ENCODE results near the gene SUN3. TPM values are rescaled to one million over a fixed set of nuclear protein-coding genes. Genes with fewer than 3 reads are reported as not detected.

SUN3 gene
- polyA plus RNA-seq, 1 of the 3 experiments (the other 2 are of a cell fraction), result 0.12 TPM

DNA sequence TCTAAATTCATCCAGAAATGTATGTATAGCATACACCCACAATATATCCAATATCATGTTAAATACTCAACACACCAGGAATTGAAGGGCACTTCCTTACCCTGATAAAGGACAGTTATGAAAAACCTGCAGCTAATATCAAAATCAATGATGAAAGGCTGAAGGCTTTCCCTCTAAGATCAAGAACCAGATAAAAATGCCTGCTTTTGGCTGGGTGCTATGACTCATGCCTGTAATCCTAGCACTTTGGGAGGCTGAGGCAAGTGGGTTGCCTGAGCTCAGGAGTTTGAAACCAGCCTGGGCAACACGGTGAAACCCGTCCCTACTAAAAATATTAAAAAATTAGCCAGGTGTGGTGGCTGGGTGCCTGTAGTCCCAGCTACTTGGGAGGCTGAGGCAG lies 38.6 kb upstream of the SUN3 start (continued):
- TF ChIP-seq, protein P1, sequence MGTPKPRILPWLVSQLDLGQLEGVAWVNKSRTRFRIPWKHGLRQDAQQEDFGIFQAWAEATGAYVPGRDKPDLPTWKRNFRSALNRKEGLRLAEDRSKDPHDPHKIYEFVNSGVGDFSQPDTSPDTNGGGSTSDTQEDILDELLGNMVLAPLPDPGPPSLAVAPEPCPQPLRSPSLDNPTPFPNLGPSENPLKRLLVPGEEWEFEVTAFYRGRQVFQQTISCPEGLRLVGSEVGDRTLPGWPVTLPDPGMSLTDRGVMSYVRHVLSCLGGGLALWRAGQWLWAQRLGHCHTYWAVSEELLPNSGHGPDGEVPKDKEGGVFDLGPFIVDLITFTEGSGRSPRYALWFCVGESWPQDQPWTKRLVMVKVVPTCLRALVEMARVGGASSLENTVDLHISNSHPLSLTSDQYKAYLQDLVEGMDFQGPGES (IDR thresholded peaks at IDR 0.05; ENCODE audit: low read depth, low read length), result no peak
- TF ChIP-seq GABPA (IDR thresholded peaks at IDR 0.05; ENCODE audit: low read depth) (no peak), EZH2phosphoT487 (IDR thresholded peaks at IDR 0.05; ENCODE audit: borderline replicate concordance, low read depth) (no peak), TCF12 (IDR thresholded peaks at IDR 0.05) (peak; percentile 42; the same call in 1 of the 2 replicates), TEAD4 (IDR thresholded peaks at IDR 0.05; ENCODE audit: borderline replicate concordance, insufficient read depth) (no peak)

DNA sequence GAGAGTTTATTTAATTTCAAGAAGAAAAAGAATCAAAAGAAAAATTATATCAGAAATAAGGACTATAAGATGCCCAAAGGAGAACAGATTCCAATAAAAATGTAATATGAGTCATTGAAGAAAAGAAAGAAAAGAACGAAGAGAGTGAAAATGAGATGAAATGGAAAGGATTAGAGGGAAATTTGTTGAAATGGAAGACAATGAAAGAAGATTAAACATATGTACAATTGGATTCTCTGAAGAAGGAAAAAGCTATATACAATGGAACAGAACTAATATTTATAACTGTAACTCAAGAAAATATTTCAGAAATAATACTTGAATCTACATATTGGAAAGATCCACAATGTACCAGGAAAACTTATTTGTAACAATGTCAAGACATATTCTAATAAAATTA lies 35.1 kb upstream of the SUN3 start:
- no peak overlapping the region for H3K9ac ChIP-seq
- DNase-seq, result no peak
- no peaks in the 10 kb centered on the region for H4K20me1 ChIP-seq (ENCODE audit: insufficient read depth)
- H3K4me1 ChIP-seq (ENCODE audit: control insufficient read depth in 1 of 2, insufficient read depth in 2 of 2, low read depth in 1 of 2, low read length in 1 of 2), result no peaks in the 10 kb centered on the region
- no peak overlapping the region for H3K4me2 ChIP-seq
- no peaks in the 10 kb centered on the region for H3F3A ChIP-seq (replicated peaks; ENCODE audit: insufficient read depth)
- WGBS (ENCODE audit: low lambda C conversion rate), result 11% methylated on average over 1 of the region's 1 CpG
- ChIA-PET CTCF (no interaction called here), POLR2A (interaction anchor here (0.7 kb wide), 1 partner anchor 60 kb away, joined by 3 read pairs; no protein-coding TSS in a partner anchor)
- no peaks in the 10 kb centered on the region for H3K9me2 ChIP-seq
- H3K9me3 ChIP-seq, result peaks cover 11% of the 10 kb centered on the region; the same call in 1 of the 2 replicates
- H3K36me3 ChIP-seq (replicated peaks in 1 of 2; ENCODE audit: control insufficient read depth in 1 of 2, insufficient read depth in 2 of 2, low read length in 1 of 2), result no peaks in the 10 kb centered on the region
- no peaks in the 10 kb centered on the region for H3K79me2 ChIP-seq (ENCODE audit: insufficient read depth)
- no peaks in the 10 kb centered on the region for H3K27me3 ChIP-seq (ENCODE audit: insufficient read depth)
- H3K27ac ChIP-seq (ENCODE audit: low read depth in 2 of 2, low read length in 1 of 2), result no peak overlapping the region
- H2AFZ ChIP-seq (ENCODE audit: low read depth), result 0 out of 2 replicates have a peak overlapping the region, but pooled peaks have one; percentile 5
- no peak for TF ChIP-seq SMC3 (IDR thresholded peaks at IDR 0.05; ENCODE audit: low read depth, low read length)
- TF ChIP-seq, protein P2, sequence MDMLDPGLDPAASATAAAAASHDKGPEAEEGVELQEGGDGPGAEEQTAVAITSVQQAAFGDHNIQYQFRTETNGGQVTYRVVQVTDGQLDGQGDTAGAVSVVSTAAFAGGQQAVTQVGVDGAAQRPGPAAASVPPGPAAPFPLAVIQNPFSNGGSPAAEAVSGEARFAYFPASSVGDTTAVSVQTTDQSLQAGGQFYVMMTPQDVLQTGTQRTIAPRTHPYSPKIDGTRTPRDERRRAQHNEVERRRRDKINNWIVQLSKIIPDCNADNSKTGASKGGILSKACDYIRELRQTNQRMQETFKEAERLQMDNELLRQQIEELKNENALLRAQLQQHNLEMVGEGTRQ (IDR thresholded peaks at IDR 0.05; ENCODE audit: borderline replicate concordance, low read depth, low read length), result no peak
- no peak for TF ChIP-seq NRF1 (IDR thresholded peaks at IDR 0.05; ENCODE audit: low read depth, low read length)
- H3K4me3 ChIP-seq (ENCODE audit: low read depth in 2 of 2, low read length in 1 of 2), result no peak overlapping the region

DNA sequence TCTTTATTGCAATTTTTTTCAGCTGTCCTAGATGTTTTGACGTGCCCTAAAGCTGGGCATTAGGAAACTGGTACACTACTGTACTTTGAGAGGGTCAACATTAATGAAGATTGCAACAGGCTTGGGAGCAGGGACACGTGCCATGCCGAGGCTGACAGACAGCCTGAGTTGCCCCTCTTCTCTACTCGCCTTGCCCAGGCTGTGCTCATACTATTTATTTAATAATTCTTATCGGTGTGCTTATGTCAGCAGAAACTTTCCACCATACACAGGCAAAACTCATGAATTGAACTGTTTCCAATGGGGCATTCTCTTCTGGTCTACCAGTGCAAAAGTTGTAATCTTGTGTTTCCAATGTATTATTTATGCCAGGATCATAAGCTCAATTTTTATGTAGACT lies 30.8 kb upstream of the SUN3 start:
- Histone ChIP-seq H3K4me3 (ENCODE audit: low read depth in 2 of 2, low read length in 1 of 2) (no peak overlapping the region), H3K9me3 (peaks cover 24% of the 10 kb centered on the region), H2AFZ (ENCODE audit: low read depth) (no peak overlapping the region), H4K20me1 (ENCODE audit: insufficient read depth) (no peaks in the 10 kb centered on the region), H3K27ac (ENCODE audit: low read depth in 2 of 2, low read length in 1 of 2) (no peak overlapping the region), H3K27me3 (ENCODE audit: insufficient read depth) (no peaks in the 10 kb centered on the region), H3K4me1 (ENCODE audit: control insufficient read depth in 1 of 2, insufficient read depth in 2 of 2, low read depth in 1 of 2, low read length in 1 of 2) (no peaks in the 10 kb centered on the region), H3K36me3 (replicated peaks in 1 of 2; ENCODE audit: control insufficient read depth in 1 of 2, insufficient read depth in 2 of 2, low read length in 1 of 2) (peaks cover 0 to 5% of the 10 kb centered on the region in 2 experiments), H3K79me2 (ENCODE audit: insufficient read depth) (no peaks in the 10 kb centered on the region), H3K9me2 (no peaks in the 10 kb centered on the region), H3F3A (replicated peaks; ENCODE audit: insufficient read depth) (no peaks in the 10 kb centered on the region), H3K9ac (no peak overlapping the region), H3K4me2 (no peak overlapping the region)
- WGBS (ENCODE audit: low lambda C conversion rate), result 65% methylated on average over 5 of the region's 5 CpGs
- ChIA-PET CTCF (interaction anchor here (1.2 kb wide), 1 partner anchor 51 kb away, joined by 3 read pairs; no protein-coding TSS in a partner anchor), POLR2A (no interaction called here)
- no peak for DNase-seq
- no peak for TF ChIP-seq TAF1 (IDR thresholded peaks at IDR 0.05; ENCODE audit: borderline replicate concordance, low read depth, low read length)
- TF ChIP-seq, protein P3, sequence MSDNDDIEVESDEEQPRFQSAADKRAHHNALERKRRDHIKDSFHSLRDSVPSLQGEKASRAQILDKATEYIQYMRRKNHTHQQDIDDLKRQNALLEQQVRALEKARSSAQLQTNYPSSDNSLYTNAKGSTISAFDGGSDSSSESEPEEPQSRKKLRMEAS (IDR thresholded peaks at IDR 0.05; ENCODE audit: low read depth), result no peak
- no peak for TF ChIP-seq EP300 (IDR thresholded peaks at IDR 0.05; ENCODE audit: borderline replicate concordance in 1 of 2, low read depth in 1 of 2, low read length in 1 of 2)
- no peak for TF ChIP-seq JUND (IDR thresholded peaks at IDR 0.05)
- TF ChIP-seq, protein P4, sequence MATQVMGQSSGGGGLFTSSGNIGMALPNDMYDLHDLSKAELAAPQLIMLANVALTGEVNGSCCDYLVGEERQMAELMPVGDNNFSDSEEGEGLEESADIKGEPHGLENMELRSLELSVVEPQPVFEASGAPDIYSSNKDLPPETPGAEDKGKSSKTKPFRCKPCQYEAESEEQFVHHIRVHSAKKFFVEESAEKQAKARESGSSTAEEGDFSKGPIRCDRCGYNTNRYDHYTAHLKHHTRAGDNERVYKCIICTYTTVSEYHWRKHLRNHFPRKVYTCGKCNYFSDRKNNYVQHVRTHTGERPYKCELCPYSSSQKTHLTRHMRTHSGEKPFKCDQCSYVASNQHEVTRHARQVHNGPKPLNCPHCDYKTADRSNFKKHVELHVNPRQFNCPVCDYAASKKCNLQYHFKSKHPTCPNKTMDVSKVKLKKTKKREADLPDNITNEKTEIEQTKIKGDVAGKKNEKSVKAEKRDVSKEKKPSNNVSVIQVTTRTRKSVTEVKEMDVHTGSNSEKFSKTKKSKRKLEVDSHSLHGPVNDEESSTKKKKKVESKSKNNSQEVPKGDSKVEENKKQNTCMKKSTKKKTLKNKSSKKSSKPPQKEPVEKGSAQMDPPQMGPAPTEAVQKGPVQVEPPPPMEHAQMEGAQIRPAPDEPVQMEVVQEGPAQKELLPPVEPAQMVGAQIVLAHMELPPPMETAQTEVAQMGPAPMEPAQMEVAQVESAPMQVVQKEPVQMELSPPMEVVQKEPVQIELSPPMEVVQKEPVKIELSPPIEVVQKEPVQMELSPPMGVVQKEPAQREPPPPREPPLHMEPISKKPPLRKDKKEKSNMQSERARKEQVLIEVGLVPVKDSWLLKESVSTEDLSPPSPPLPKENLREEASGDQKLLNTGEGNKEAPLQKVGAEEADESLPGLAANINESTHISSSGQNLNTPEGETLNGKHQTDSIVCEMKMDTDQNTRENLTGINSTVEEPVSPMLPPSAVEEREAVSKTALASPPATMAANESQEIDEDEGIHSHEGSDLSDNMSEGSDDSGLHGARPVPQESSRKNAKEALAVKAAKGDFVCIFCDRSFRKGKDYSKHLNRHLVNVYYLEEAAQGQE (IDR thresholded peaks at IDR 0.05; ENCODE audit: low read depth, low read length), result no peak
- no peak for TF ChIP-seq SIN3A (IDR thresholded peaks at IDR 0.05; ENCODE audit: borderline replicate concordance, low read depth, low read length)
- TF ChIP-seq FOSL2 (IDR thresholded peaks at IDR 0.05; ENCODE audit: borderline replicate concordance, low read depth), result no peak
- no peak for TF ChIP-seq TCF12 (IDR thresholded peaks at IDR 0.05)
- TF ChIP-seq RFX5 (IDR thresholded peaks at IDR 0.05; ENCODE audit: low read length), result no peak
- TF ChIP-seq, protein P1 (IDR thresholded peaks at IDR 0.05; ENCODE audit: low read depth, low read length), result no peak
- no peak for TF ChIP-seq RAD21 (IDR thresholded peaks at IDR 0.05; ENCODE audit: low read length)
- TF ChIP-seq EZH2phosphoT487 (IDR thresholded peaks at IDR 0.05; ENCODE audit: borderline replicate concordance, low read depth), result no peak
